Measurements from ENCODE around the gene LRRC15. TPM values are rescaled to one million over a fixed set of nuclear protein-coding genes. Genes with fewer than 3 reads are reported as not detected.

The LRRC15 gene
- total RNA-seq, 4 donors from 2014 or later: 0.79 to 6.7 (median 1.4) TPM

- Histone ChIP-seq H3K4me1 (peaks cover 10 to 13% of the 10 kb centered on the region in 2 donors), H3K27me3 (no peaks in the 10 kb centered on the region), H3K4me3 (replicated peaks in 1 of 3) (no peak overlapping the region), H3K27ac (no peak overlapping the region), H3K36me3 (no peaks in the 10 kb centered on the region), H3K9me3 (no peaks in the 10 kb centered on the region)
- intact Hi-C loops (cut with DNase I): no loop called here
- WGBS, 2 donors: 84 to 86% methylated on average over 18 of the region's 18 CpGs
- no peak for TF ChIP-seq POLR2A (IDR thresholded peaks at IDR 0.05)
- no peak for TF ChIP-seq CTCF (IDR thresholded peaks at IDR 0.05)
- DNase-seq: no peak
These were observed 46.8 kb downstream of the LRRC15 start for GRCh38 chr3:194322678-194323211.

- H3K4me1 ChIP-seq: peaks cover 10 to 13% of the 10 kb centered on the region in 2 donors
- peak; percentile 70 for DNase-seq
- H3K9me3 ChIP-seq: no peaks in the 10 kb centered on the region
- TF ChIP-seq POLR2A (IDR thresholded peaks at IDR 0.05): no peak
- no peak for TF ChIP-seq CTCF (IDR thresholded peaks at IDR 0.05)
- intact Hi-C loops (cut with DNase I): no loop called here
- H3K36me3 ChIP-seq: no peaks in the 10 kb centered on the region
- WGBS, 2 donors: 61 to 73% methylated on average over 26 of the region's 26 CpGs
- H3K27me3 ChIP-seq: no peaks in the 10 kb centered on the region
- no peak overlapping the region for H3K4me3 ChIP-seq (replicated peaks in 1 of 3)
- no peak overlapping the region for H3K27ac ChIP-seq
These were observed 47.6 kb downstream of the LRRC15 start for GRCh38 chr3:194321693-194322640.

- Histone ChIP-seq H3K9me3 (no peaks in the 10 kb centered on the region), H3K4me1 (peaks cover 12 to 18% of the 10 kb centered on the region in 2 donors), H3K36me3 (no peaks in the 10 kb centered on the region), H3K4me3 (replicated peaks in 1 of 3) (no peak overlapping the region), H3K27ac (no peak overlapping the region), H3K27me3 (no peaks in the 10 kb centered on the region)
- no peak for TF ChIP-seq CTCF (IDR thresholded peaks at IDR 0.05)
- TF ChIP-seq POLR2A (IDR thresholded peaks at IDR 0.05): no peak
- DNase-seq: no peak
- 80 to 83% methylated on average over 10 of the region's 10 CpGs for WGBS, 2 donors
- intact Hi-C loops (cut with DNase I): no loop called here
These were observed 48.7 kb downstream of the LRRC15 start for GRCh38 chr3:194320744-194321243.

GRCh38 chr3:194320100-194320499, 49.4 kb downstream of the LRRC15 start:
- H3K9me3 ChIP-seq: no peaks in the 10 kb centered on the region
- TF ChIP-seq POLR2A (IDR thresholded peaks at IDR 0.05) (no peak), CTCF (IDR thresholded peaks at IDR 0.05) (no peak)
- H3K27me3 ChIP-seq: no peaks in the 10 kb centered on the region
- no peak overlapping the region for H3K27ac ChIP-seq
- H3K4me1 ChIP-seq: peaks cover 17 to 23% of the 10 kb centered on the region in 2 donors
- no peaks in the 10 kb centered on the region for H3K36me3 ChIP-seq
- H3K4me3 ChIP-seq (replicated peaks in 1 of 3): no peak overlapping the region
- intact Hi-C loops (cut with DNase I): no loop called here
- no peak for DNase-seq
- WGBS, 2 donors: 73 to 87% methylated on average over 5 of the region's 5 CpGs

All from thyroid gland (tissue), 4 donors.